Measurements from ENCODE around the gene RABGGTA. TPM values are rescaled to one million over a fixed set of nuclear protein-coding genes. Genes with fewer than 3 reads are reported as not detected.
"Not testable (repeated sequence)": the region's sequence is repeated elsewhere in the genome, so short reads cannot be mapped to it uniquely, and the experiment has no call there.

The RABGGTA gene
- total RNA-seq, 6 donors from 2014 or later: 22.7 to 125 (median 58.9) TPM

GRCh38 chr14:24246765-24247212 is 24.6 kb downstream of the RABGGTA start:
- no peak for ATAC-seq (ENCODE audit: low FRiP score in 2 of 2)
- Histone ChIP-seq H3K4me3 (no peak overlapping the region), H3K27ac (peak overlapping the region; percentile 11 to 64 (median 25)), H3K36me3 (no peaks in the 10 kb centered on the region), H3K9me3 (no peaks in the 10 kb centered on the region), H3K4me1 (peaks cover 6 to 11% (median 9%) of the 10 kb centered on the region in 4 donors), H3K27me3 (no peaks in the 10 kb centered on the region)
- no peak for TF ChIP-seq POLR2AphosphoS5 (IDR thresholded peaks at IDR 0.05)
- TF ChIP-seq, protein P1, sequence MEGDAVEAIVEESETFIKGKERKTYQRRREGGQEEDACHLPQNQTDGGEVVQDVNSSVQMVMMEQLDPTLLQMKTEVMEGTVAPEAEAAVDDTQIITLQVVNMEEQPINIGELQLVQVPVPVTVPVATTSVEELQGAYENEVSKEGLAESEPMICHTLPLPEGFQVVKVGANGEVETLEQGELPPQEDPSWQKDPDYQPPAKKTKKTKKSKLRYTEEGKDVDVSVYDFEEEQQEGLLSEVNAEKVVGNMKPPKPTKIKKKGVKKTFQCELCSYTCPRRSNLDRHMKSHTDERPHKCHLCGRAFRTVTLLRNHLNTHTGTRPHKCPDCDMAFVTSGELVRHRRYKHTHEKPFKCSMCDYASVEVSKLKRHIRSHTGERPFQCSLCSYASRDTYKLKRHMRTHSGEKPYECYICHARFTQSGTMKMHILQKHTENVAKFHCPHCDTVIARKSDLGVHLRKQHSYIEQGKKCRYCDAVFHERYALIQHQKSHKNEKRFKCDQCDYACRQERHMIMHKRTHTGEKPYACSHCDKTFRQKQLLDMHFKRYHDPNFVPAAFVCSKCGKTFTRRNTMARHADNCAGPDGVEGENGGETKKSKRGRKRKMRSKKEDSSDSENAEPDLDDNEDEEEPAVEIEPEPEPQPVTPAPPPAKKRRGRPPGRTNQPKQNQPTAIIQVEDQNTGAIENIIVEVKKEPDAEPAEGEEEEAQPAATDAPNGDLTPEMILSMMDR (IDR thresholded peaks at IDR 0.05): no peak
- TF ChIP-seq POLR2A (IDR thresholded peaks at IDR 0.05): no peak
- peak in 1 of 2 donors; percentile 6 for DNase-seq
- WGBS, 2 donors: 82 to 83% methylated on average over 3 of the region's 3 CpGs

- not testable (repeated sequence) for ATAC-seq (ENCODE audit: low FRiP score in 2 of 2); H3K36me3 ChIP-seq; H3K4me3 ChIP-seq; DNase-seq; H3K27me3 ChIP-seq; H3K9me3 ChIP-seq; H3K27ac ChIP-seq
- H3K4me1 ChIP-seq: peaks cover 19 to 25% (median 21%) of the 10 kb centered on the region in 4 donors
- WGBS, 2 donors: 95% methylated on average over 11 of the region's 11 CpGs
These were observed 26.0 kb downstream of the RABGGTA start for GRCh38 chr14:24245350-24245749.

GRCh38 chr14:24243336-24243836 is 28.0 kb downstream of the RABGGTA start:
- Histone ChIP-seq H3K4me1 (peaks cover 34 to 44% (median 38%) of the 10 kb centered on the region in 4 donors), H3K9me3 (no peaks in the 10 kb centered on the region), H3K27me3 (no peaks in the 10 kb centered on the region), H3K36me3 (peaks cover 2 to 29% (median 26%) of the 10 kb centered on the region in 4 donors), H3K27ac (peak overlapping the region; percentile 97 to 100 (median 98)), H3K4me3 (peak overlapping the region; percentile 60 to 93 (median 63))
- 44 to 47% methylated on average over 10 of the region's 10 CpGs for WGBS, 2 donors
- ATAC-seq (ENCODE audit: low FRiP score in 2 of 2) (peak in 1 of 2 donors; percentile 0), DNase-seq (peak in 1 of 2 donors; percentile 41)
- TF ChIP-seq POLR2AphosphoS5 (IDR thresholded peaks at IDR 0.05): no peak
- TF ChIP-seq EP300 (IDR thresholded peaks at IDR 0.05): no peak
- TF ChIP-seq, protein P1 (IDR thresholded peaks at IDR 0.05): no peak

DNA sequence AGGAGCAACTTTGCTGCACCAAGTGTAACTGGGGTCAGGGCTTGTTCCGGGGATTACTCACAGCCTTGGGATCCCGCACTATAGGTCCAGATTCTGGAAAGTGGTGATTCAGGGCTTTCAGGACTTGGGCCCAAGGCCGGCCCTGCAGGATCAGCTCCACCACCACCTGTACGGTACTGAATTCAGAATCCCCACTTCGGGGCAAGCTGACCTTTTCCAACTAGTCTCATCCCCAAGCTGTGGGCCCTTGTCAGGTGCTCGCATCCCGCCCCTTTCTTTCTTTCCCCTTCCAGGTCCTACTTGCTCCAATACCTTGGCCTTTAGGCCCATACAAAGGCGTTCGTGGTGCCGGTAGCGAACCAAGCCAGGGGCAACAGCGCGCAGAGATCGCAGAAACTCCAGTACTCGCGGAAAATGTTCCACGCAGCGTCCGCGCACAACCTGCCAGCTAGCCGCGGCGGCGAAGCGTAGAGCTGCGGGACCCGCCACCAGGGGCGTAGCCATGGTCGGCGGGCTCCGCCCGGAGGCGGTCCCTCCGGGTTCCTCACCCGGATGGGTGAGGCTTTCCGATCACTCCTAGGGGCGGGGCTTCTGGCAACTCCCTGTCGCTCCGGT is 29.5 kb downstream of the RABGGTA start:
- DNase-seq (peak; percentile 95 to 97), ATAC-seq (ENCODE audit: low FRiP score in 2 of 2) (peak; percentile 96 to 98)
- Histone ChIP-seq H3K4me3 (peak overlapping the region; percentile 61 to 93 (median 66)), H3K27ac (peak overlapping the region; percentile 97 to 100 (median 98)), H3K27me3 (no peaks in the 10 kb centered on the region), H3K4me1 (peaks cover 34 to 46% (median 38%) of the 10 kb centered on the region in 4 donors), H3K9me3 (no peaks in the 10 kb centered on the region), H3K36me3 (peaks cover 12 to 43% (median 40%) of the 10 kb centered on the region in 4 donors)
- WGBS, 2 donors: 2 to 4% methylated on average over 16 to 33 of the region's 39 CpGs
- TF ChIP-seq POLR2A (IDR thresholded peaks at IDR 0.05) (no peak), EP300 (IDR thresholded peaks at IDR 0.05) (no peak), POLR2AphosphoS5 (IDR thresholded peaks at IDR 0.05) (no peak)
- TF ChIP-seq, protein P1 (IDR thresholded peaks at IDR 0.05): peak; percentile 57 to 90 (median 88)

DNA sequence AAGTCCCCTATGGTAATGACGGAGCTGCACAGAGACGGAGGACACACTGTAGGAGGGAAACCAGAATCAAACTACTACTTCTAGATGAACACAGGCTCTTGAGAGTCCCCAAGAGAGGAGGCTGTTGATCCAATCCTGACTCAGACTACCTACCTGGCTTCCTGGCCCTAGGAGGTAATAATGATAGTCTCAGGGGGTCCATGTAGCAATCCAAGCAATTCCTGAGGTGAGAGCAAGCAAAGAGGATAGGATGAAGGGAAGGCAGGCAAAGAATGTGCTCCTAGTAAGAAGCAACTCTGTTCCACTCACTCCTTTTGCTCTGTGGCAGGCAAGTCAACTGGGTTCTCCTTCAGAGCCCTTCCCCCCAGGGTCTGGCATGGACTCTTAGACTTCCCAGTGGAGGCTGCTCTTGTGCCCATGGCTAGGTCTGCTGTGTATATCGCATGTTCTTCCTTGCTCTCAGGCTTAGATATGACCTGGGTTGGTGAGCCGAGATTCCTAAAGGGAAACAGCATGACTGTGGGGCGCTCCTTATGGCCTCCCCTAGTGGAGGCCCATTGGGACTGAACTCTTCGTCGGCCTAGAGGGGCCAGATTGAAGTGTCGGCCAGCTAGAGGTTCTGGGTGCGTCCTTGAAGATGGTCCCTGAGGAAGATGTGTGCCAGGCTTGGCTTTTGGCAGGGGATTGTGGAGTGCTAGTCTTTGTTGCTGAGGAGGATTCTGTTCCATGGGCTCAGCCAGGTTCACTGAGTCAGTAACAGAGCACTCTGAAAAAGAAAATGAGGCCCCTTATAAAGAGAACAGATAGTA is 31.1 kb downstream of the RABGGTA start:
- peak overlapping the region in 1 of 4 donors; percentile 93 for H3K4me3 ChIP-seq
- H3K27me3 ChIP-seq: no peaks in the 10 kb centered on the region
- H3K36me3 ChIP-seq: peaks cover 16 to 60% (median 55%) of the 10 kb centered on the region in 4 donors
- ATAC-seq (ENCODE audit: low FRiP score in 2 of 2): no peak
- H3K9me3 ChIP-seq: no peaks in the 10 kb centered on the region
- DNase-seq: no peak
- peaks cover 34 to 46% (median 38%) of the 10 kb centered on the region in 4 donors for H3K4me1 ChIP-seq
- no peak for TF ChIP-seq POLR2A (IDR thresholded peaks at IDR 0.05)
- no peak for TF ChIP-seq EP300 (IDR thresholded peaks at IDR 0.05)
- no peak for TF ChIP-seq POLR2AphosphoS5 (IDR thresholded peaks at IDR 0.05)
- TF ChIP-seq, protein P1 (IDR thresholded peaks at IDR 0.05): no peak
- 92 to 97% methylated on average over 5 to 9 of the region's 9 CpGs for WGBS, 2 donors
- H3K27ac ChIP-seq: peak overlapping the region in 2 of 4 donors; percentile 97 to 98

Data from upper lobe of left lung (tissue), 6 donors.